GM12874 (cell line): ENCODE results near the gene LRRC4C.

Experiments
- TF ChIP-seq, protein P1 (sequence below): IDR thresholded peaks from 2 replicates; pipeline ENCODE4 v1.5.1; 2011; ENCODE audit warnings: low read depth, mild to moderate bottlenecking, control low read depth, low read length, moderate library complexity; ENCODE audit not compliant: insufficient read depth

LRRC4C gene

GRCh38 chr11:40491341-40491740 lies 968.1 kb downstream of the LRRC4C start:
- TF ChIP-seq, protein P1, sequence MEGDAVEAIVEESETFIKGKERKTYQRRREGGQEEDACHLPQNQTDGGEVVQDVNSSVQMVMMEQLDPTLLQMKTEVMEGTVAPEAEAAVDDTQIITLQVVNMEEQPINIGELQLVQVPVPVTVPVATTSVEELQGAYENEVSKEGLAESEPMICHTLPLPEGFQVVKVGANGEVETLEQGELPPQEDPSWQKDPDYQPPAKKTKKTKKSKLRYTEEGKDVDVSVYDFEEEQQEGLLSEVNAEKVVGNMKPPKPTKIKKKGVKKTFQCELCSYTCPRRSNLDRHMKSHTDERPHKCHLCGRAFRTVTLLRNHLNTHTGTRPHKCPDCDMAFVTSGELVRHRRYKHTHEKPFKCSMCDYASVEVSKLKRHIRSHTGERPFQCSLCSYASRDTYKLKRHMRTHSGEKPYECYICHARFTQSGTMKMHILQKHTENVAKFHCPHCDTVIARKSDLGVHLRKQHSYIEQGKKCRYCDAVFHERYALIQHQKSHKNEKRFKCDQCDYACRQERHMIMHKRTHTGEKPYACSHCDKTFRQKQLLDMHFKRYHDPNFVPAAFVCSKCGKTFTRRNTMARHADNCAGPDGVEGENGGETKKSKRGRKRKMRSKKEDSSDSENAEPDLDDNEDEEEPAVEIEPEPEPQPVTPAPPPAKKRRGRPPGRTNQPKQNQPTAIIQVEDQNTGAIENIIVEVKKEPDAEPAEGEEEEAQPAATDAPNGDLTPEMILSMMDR, result no peak

DNA sequence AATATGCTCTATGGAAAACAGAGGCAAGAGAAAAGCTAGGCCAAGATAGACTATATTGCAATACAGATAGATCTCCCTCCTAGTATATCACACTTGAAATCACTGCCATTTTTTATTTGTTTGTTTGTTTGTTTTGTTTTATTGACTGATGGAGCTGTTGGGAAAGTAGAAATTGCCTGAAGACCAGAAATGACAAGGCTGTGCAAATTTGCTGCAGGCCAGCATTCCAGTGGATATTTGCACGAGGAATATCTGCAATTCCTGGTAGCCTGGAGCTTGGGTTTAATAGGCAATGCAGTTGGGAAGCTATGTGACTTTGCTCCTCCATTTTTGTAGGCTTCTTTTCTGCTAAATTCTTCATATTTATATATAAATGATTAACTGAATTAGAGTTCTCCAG lies 991.7 kb downstream of the LRRC4C start:
- TF ChIP-seq, protein P1, result no peak

DNA sequence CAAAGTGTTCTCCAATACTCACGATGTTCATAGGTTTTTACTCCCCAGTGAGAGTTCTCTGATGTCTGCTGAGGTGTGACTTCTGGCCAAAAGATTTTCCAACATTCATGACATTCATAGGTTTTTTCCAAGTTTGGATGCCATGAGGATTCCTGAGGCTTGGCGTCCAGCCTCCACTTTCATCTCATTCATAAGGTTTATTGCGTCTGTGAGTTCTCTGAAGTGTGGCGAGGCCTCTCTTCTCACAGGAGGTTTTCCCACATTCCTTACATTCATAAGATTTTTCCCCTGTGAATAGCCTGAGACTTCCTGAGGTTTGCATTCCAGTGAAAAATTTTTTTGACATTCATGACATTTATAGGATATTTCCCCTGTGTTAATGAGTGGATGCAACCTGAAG lies 1014.1 kb downstream of the LRRC4C start:
- TF ChIP-seq, protein P1, result no peak

DNA sequence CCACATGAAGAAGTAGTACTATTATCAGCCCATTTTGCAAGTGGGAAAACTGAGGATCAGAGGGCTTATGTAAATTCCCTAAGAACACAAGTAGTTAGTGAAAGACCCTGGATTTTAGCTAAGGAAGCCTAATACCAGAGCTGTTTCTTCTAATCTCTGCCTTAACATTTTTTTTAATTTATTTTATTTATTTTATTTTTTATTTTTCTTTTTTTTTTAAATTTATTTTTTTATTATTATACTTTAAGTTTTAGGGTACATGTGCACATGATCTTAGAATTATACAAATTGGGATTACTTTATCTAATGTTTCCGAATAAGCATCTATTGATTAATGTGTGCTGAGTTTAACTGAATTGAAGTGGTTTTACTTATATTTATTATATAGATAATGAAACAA lies 1015.3 kb downstream of the LRRC4C start:
- TF ChIP-seq, protein P1, result no peak

DNA sequence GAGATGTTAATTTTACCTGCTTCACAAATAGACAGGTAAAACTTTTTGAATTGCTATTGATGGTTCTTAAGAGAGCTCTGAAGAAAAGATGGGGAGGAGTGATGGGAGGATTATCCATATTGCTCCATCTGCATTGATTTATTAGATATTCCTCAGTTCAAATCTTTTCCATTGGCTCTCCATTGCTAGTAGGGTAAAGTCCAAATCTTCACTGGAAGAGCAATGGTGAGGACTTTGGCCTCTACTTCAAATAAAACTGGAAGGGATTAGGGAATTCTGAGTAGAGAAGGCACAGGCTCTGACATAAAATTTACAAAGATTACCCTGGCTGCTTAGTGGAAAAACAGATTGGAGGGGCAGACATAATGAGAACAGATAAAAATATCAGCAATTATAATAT lies 1024.1 kb downstream of the LRRC4C start:
- TF ChIP-seq, protein P1, result no peak

- TF ChIP-seq, protein P1, result no peak
Measured at GRCh38 chr11:40434926-40435325, 1024.5 kb downstream of the LRRC4C start.

DNA sequence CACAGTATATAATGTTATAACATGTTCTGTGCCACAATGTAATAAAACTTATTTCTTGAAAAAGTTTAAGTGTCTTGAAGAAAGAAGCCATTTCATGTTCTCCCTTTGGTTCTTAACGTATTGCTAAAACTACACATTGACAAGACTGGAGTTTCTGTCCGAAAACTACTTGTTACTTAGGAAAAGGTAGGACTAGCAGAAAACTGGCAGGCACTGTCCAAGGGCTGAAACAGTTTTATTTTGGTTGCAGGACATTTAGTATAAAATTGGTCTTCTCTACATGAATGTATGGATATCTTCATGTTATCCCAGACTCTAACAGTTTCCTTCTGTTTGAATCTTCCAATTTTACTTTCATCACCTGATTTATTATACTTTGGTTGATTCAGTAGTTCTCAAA lies 1027.1 kb downstream of the LRRC4C start:
- TF ChIP-seq, protein P1, result no peak

DNA sequence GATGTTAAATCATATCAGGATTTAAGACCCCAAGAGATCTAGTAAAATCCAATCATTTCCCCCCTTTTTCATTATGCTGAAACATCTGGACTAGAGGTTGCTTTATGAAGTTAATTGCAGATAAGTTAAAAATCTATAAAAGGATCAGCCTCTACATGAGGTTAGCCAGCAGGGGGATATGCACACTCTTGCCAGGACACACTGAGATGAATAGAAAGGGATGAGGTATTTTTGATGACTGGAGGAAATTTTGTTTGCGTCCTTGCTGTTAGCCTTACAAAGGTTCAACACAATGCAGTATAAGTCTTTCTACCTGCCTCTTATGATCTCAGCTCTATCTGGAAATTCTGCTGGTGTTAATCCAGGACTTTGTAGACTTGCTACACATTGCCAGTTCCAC lies 1034.3 kb downstream of the LRRC4C start:
- TF ChIP-seq, protein P1, result no peak
